Endothelial cell of umbilical vein (primary cell): ENCODE results near the gene SCNN1B.

Experiments
- CTCF ChIP-seq, 2 donors: IDR thresholded peaks; 1 replicate in 1 of 2; 2 replicates in 1 of 2; pipeline ENCODE4 v1.5.1; 2011; ENCODE audit warnings: low read length in 2 of 2, mild to moderate bottlenecking in 2 of 2, moderate library complexity in 2 of 2, control low read depth in 1 of 2, inconsistent platforms in 1 of 2, low read depth in 1 of 2; ENCODE audit not compliant: insufficient read depth in 1 of 2; ENCODE audit errors: extremely low read depth in 1 of 2
- EZH2 ChIP-seq: IDR thresholded peaks from 2 replicates; pipeline ENCODE4 v1.6.1; 2012; ENCODE audit warnings: borderline replicate concordance, low read depth, mild to moderate bottlenecking, moderate library complexity, low read length, inconsistent platforms; ENCODE audit not compliant: severe bottlenecking
- GATA2 ChIP-seq: IDR thresholded peaks from 2 replicates; pipeline ENCODE4 v1.7.0; 2011; ENCODE audit warnings: low read depth, mild to moderate bottlenecking, moderate library complexity, mixed read lengths, low read length; ENCODE audit not compliant: insufficient read length, insufficient read depth
- MAX ChIP-seq: IDR thresholded peaks from 2 replicates; pipeline ENCODE4 v1.6.1; 2011; ENCODE audit not compliant: insufficient read depth, insufficient read length
- MYC ChIP-seq: IDR thresholded peaks from one replicate; pipeline ENCODE4 v1.6.1; 2011; ENCODE audit warnings: mild to moderate bottlenecking, low read depth, low read length
- POLR2A ChIP-seq: IDR thresholded peaks from 2 replicates; pipeline ENCODE4 v1.6.1; 2012; ENCODE audit warnings: low read depth, mild to moderate bottlenecking, control low read depth, low read length
- POLR2AphosphoS5 ChIP-seq: IDR thresholded peaks from 2 replicates; pipeline ENCODE4 v1.6.1; 2012; ENCODE audit warnings: low read depth, mild to moderate bottlenecking, control low read depth, low read length, moderate library complexity; ENCODE audit not compliant: insufficient read depth

- peak; percentile 36 for TF ChIP-seq MAX
- TF ChIP-seq POLR2AphosphoS5 = no peak
- no peak for TF ChIP-seq EZH2
- no peak for TF ChIP-seq POLR2A
- TF ChIP-seq CTCF (IDR thresholded peaks at IDR 0.05; ENCODE audit: extremely low read depth in 1 of 2, insufficient read depth in 1 of 2, low read depth in 1 of 2, low read length in 2 of 2) = no peak
- no peak for TF ChIP-seq GATA2
- TF ChIP-seq MYC = no peak
These were observed 92.2 kb downstream of the SCNN1B start for GRCh38 chr16:23394141-23394831.
